Retinal pigment epithelial cell (primary cell): ENCODE results near the gene DCAF17.

Experiments used
- DNase-seq: peaks from one replicate; pipeline ENCODE4 v3.0.0-alpha.2; 2010; ENCODE audit warnings: low read depth
- H3K4me3 ChIP-seq: 2 replicates; pipeline ENCODE4 v1.5.1; 2011; ENCODE audit warnings: mild to moderate bottlenecking, low read length, control low read depth, moderate library complexity
- CTCF ChIP-seq: conservative IDR thresholded peaks from 2 replicates; pipeline ENCODE4 v1.5.1; 2011; ENCODE audit warnings: low read depth, low read length, control low read depth, inconsistent platforms

The DCAF17 gene

GRCh38 chr2:171521361-171522051 lies 87.5 kb downstream of the DCAF17 start:
- no peak for TF ChIP-seq CTCF
- H3K4me3 ChIP-seq: peak overlapping the region; percentile 88

DNA sequence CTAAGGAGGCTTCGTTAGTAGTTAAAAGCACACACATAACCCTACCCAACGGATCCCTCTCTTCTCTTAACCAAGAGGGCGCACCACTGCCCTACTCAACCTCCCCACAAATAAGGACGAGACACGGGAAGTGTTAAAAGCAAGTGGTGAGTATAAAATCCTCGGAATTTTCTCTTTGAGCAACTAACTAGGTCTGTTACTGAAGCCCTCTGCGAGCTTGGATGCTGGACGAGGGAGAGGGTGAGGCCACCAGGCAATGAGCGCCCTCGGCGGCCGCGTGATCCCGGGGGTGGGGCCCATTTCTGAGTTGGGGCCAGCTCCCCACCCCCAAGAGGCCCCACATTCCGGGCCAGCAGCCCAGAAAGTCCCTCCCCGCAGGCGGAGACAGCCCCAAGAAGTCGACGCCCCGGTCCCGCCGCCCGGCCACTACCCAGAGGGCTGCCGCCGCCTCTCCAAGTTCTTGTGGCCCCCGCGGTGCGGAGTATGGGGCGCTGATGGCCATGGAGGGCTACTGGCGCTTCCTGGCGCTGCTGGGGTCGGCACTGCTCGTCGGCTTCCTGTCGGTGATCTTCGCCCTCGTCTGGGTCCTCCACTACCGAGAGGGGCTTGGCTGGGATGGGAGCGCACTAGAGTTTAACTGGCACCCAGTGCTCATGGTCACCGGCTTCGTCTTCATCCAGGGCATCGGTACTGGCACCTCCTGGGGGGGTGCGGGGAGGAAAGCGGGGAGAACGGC lies 88.2 kb downstream of the DCAF17 start, which contains the start of gene CYBRD1:
Gene CYBRD1, plus strand, starts transcription at position 423 of the 736 bp plus-strand sequence. Its CDS starts 72 bp downstream, at position 495.
- TF ChIP-seq CTCF: peak; percentile 18
- H3K4me3 ChIP-seq: peak within 1 kb of the TSS; percentile 88
- DNase-seq: peak; percentile 80

More at GRCh38 chr2:171521361-171522051, 87.5 kb downstream of the DCAF17 start:
- DNase-seq: no peak

GRCh38 chr2:171522788-171523087 lies 88.7 kb downstream of the DCAF17 start:
- H3K4me3 ChIP-seq: peak overlapping the region; percentile 88
- no peak for DNase-seq
- TF ChIP-seq CTCF: no peak

DNA sequence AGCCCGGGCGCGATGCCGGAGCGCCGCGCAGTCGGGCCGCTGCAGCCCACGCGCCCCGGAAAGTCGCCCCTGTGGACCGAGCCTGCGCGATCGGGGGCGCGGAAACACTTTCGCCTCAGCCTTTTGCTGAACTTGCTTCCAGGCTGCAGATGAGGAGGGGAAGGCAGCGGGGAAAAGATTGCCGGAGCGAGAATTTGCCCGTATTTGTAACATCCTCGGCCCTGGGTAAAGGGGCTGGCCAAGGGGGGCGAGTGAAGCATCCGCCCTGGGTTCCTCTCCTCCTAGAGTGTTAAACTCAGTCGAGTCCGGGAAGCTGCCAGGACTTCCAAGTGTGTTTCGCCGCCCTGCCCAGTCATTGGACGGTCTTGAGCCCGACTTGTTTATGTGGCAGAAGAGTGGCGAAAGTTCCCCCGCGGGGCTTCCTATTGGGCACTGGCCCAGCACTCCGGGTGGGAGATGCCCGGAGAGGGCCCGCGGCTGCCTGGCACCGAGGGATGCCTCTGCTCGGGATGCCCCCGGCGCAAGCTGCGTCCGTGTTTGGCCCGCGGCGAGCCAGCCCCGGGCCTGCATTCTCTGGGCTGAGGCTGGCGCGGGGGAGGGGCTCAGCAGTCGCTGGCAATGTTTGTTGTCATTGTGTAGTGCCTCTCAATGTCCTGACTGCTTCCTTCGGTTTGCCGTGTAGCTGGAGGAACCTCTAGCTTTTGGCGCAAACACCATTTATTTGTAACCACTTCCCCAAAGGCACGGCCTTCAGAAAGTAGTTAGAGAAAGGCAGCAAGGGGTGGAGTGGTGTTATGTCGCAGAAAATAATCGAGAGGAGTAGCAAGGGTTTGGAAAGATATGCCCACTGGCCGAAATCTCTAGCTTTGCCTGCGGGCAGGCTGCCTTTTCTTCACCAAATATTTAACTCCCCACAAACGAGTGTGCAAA lies 89.3 kb downstream of the DCAF17 start:
- peak; percentile 56 for DNase-seq
- H3K4me3 ChIP-seq: peak overlapping the region; percentile 88
- TF ChIP-seq CTCF: no peak

- peak overlapping the region; percentile 88 for H3K4me3 ChIP-seq
- peak; percentile 83 for DNase-seq
- no peak for TF ChIP-seq CTCF
Measured at GRCh38 chr2:171524018-171524401, 90.0 kb downstream of the DCAF17 start.

- DNase-seq: no peak
- H3K4me3 ChIP-seq: no peak overlapping the region
- TF ChIP-seq CTCF: peak; percentile 69
Measured at GRCh38 chr2:171529914-171530313, 95.9 kb downstream of the DCAF17 start.
